Effector memory CD4-positive, alpha-beta T cell (primary cell): ENCODE data around the gene ANKS1A.

Source experiments
- DNase-seq, 3 donors: peaks; one replicate each; pipeline ENCODE4 v3.0.0-alpha.2; 2020
- H3K27ac ChIP-seq: 2 replicates; pipeline ENCODE4 v1.7.0; 2013; ENCODE audit warnings: mild to moderate bottlenecking, low read length, moderate library complexity; ENCODE audit not compliant: insufficient read depth, poor library complexity, severe bottlenecking
- H3K27me3 ChIP-seq: replicated peaks from 2 replicates; pipeline ENCODE4 v1.7.0; 2013; ENCODE audit warnings: mild to moderate bottlenecking, low read length; ENCODE audit not compliant: insufficient read depth, control insufficient read depth, poor library complexity, severe bottlenecking
- H3K36me3 ChIP-seq: 2 replicates; pipeline ENCODE4 v1.7.0; 2013; ENCODE audit warnings: mild to moderate bottlenecking, low read length, moderate library complexity; ENCODE audit not compliant: control insufficient read depth, insufficient read depth
- H3K4me1 ChIP-seq: 2 replicates; pipeline ENCODE4 v1.7.0; 2013; ENCODE audit warnings: low read length, mild to moderate bottlenecking; ENCODE audit not compliant: control insufficient read depth, insufficient read depth, poor library complexity, severe bottlenecking
- H3K4me3 ChIP-seq: 2 replicates; pipeline ENCODE4 v1.7.0; 2013; ENCODE audit warnings: low read length, low read depth, mild to moderate bottlenecking; ENCODE audit not compliant: insufficient read depth, poor library complexity, severe bottlenecking
- H3K9me3 ChIP-seq: 2 replicates; pipeline ENCODE4 v1.7.0; 2013; ENCODE audit warnings: mild to moderate bottlenecking, low read length, moderate library complexity; ENCODE audit not compliant: control insufficient read depth

Gene ANKS1A

DNA sequence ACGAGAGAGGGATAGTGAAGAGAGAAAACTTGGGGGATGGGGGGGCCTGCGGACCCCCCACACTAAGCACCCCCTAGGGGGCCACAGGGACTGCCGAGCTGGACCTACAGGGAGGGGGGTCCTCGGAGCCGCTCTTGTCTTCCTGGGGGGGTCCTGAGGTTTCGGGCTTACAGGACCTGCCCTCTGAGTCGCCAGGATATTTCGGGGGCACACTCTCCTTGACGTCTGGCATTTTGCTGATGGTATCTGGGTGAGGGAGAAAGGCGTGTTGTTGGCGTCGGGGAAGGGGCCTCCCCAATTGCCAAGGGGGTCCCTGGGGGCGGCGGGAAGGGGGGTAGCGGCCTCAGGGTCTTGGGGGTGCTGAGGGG is 251.6 kb downstream of the ANKS1A start:
- Histone ChIP-seq H3K27ac (no peak overlapping the region), H3K36me3 (no peaks in the 10 kb centered on the region), H3K4me1 (peaks cover 8% of the 10 kb centered on the region), H3K4me3 (no peak overlapping the region), H3K9me3 (no peaks in the 10 kb centered on the region), H3K27me3 (peaks cover 7% of the 10 kb centered on the region)
- no peak for DNase-seq
